GM13977 (cell line): ENCODE data around the gene CXCL12.

Experiments
- DNase-seq: peaks from one replicate; pipeline ENCODE4 v3.0.0; 2012; ENCODE audit warnings: low spot score
- in situ Hi-C: fragments of 300-500 bp; cut with MboI; formaldehyde crosslinking; loops from one replicate; pipeline ENCODE4 v1.12.0; 2022; ENCODE audit warnings: low sequenced_read_pairs, low pct_unique_long_range_greater_than_20kb, mixed read lengths, inconsistent platforms; ENCODE audit not compliant: unreplicated experiment
- TF ChIP-seq, protein P1 (sequence below): IDR thresholded peaks from 2 replicates; pipeline ENCODE4 v1.5.1; 2012; ENCODE audit warnings: mild to moderate bottlenecking, control low read depth; ENCODE audit not compliant: insufficient read depth; ENCODE audit errors: extremely low read depth, missing control alignments

CXCL12 gene

DNA sequence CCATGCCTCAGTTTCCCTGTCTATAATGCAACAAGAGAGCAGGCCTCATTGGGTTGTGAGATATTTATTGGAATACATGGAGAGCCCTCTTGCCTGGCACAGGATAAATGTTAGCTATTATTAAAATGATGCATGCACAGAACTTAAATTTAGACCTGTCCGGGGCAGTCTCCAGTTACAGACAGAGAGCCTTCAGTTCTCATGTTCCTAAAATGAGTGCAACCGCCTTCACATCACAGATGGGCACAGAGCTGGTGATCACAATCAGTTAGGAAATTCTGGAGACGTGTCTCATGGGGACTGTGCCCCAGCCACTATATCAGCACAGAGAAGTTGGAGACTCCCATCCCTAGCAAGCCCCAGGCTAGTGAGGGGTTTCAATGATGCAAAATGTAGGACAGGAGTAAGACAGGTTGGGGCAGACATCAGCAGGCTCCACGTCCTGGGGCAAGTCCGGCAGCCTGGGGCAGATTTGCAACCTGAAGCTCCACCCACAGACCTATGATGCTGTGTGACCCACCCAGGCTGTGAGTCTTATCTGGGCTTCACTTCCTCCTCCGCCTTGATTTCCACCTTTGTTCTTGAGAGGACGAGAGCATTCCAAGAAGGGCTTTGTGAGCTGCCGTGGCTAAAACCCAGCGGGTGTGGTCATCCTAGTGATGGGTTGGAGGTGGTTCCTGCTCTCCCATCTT lies 49.4 kb downstream of the CXCL12 start:
- no peak for DNase-seq
- in situ Hi-C loops: no loop called here
- TF ChIP-seq, protein P1, sequence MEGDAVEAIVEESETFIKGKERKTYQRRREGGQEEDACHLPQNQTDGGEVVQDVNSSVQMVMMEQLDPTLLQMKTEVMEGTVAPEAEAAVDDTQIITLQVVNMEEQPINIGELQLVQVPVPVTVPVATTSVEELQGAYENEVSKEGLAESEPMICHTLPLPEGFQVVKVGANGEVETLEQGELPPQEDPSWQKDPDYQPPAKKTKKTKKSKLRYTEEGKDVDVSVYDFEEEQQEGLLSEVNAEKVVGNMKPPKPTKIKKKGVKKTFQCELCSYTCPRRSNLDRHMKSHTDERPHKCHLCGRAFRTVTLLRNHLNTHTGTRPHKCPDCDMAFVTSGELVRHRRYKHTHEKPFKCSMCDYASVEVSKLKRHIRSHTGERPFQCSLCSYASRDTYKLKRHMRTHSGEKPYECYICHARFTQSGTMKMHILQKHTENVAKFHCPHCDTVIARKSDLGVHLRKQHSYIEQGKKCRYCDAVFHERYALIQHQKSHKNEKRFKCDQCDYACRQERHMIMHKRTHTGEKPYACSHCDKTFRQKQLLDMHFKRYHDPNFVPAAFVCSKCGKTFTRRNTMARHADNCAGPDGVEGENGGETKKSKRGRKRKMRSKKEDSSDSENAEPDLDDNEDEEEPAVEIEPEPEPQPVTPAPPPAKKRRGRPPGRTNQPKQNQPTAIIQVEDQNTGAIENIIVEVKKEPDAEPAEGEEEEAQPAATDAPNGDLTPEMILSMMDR: no peak

DNA sequence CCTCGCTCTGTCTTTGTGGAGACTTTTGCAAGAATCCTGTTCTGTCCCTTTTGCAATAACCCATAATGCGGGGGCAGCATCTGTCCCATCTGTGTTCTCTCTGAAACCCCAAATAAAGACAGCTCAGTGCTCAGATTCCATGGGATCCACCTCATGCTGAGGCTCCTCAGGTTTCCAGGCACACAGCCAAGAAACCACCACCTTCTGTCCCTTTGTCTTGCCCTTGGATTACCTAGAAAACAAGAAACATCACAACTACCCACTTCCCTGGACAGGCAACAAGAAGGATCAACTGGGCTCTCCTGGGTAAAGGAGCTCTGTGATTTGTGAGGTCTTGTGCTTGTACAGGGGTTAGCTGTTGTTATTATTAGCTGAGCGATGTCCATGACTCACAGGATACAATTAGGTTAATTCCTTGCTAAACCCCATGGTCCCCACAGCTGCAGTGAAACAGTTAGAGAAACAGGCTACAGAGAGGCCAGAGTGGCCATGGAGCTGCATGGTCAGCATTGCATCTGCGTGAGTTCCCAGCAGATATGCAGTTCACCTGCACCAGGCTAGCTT lies 50.2 kb downstream of the CXCL12 start:
- TF ChIP-seq, protein P1: no peak
- no peak for DNase-seq
- in situ Hi-C loops: no loop called here

DNA sequence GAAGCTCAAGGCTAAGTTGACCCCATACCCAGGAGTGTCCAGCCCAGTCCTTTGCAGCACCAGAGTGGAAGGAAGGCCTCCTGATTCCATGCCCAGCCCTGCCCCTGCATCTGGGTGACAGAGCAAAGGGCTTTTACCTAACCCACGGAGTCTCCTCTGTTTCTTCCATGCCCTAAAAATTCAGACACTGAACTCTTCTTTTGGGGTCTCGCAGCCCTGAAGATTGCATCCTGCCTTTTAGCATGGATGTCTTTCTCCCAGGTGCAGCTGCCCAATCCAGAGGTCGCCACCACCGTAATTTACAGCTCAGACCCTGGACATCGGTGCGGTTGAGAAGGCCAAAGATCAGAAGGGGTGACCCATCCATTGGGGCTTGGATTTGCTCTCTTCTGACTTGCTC lies 50.8 kb downstream of the CXCL12 start:
- in situ Hi-C loops: no loop called here
- no peak for DNase-seq
- TF ChIP-seq, protein P1: no peak

DNA sequence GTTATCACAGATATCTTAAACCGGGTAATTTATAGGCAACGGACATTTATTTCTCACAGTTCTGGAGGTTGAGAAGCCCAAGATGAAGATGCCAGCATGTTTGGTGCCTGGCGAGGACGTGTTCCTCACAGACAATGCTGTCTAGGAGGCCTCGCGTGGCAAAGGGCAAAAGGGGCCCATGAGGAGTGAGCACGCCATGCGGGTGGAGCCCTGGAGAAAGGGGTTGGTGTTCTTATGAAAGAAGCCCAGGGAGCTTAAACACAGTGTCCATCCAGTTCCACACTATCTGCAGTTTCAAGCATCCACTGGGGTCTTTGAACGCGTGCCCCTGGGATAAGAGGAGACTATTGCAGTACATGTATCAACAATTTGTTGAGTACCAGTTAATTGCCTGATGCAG lies 51.4 kb downstream of the CXCL12 start:
- TF ChIP-seq, protein P1: no peak
- DNase-seq: no peak
- in situ Hi-C loops: no loop called here

DNA sequence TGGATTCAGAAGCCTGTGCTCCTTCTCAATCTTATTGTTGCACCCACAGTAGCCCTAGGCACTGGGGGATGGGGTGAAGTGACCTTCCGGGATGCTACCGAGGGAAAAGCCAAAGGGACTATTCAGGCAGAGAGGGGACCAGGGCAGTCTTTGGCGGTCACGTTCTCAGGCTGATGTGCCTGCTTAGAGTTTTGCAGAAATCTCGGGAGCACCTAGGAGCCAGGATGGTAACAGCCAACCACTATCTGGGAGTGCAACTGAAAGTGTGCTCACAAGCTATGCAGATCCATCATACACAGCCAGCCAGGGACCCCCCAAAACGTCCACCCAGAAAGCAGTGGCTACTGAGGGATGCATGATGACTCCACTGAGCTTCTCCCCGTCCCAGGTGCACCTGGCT lies 52.4 kb downstream of the CXCL12 start:
- TF ChIP-seq, protein P1: no peak
- in situ Hi-C loops: no loop called here
- no peak for DNase-seq

DNA sequence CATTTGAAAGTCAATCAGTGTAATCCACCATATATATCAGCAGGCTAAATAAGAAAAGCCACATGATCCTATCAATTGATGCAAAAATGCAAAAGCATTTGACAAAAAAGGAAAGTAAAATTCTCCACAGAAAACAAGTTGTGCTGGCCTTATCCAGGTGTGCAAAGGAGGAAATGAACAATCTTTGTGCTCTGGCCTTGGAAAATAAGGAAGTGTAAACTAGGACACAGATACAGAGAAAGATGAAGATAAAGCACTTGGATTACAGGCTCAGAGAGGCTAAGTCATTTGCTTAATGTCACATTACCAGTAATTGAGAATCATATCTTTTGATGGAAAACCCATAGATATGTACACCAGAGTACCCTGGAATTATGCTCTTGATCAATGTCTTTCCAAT lies 54.5 kb downstream of the CXCL12 start:
- TF ChIP-seq, protein P1: no peak
- in situ Hi-C loops: no loop called here
- no peak for DNase-seq
